MM.1S (cell line): ENCODE data around the gene C19orf38.
A peak's percentile ranks its signal among the peaks of the same experiment; 100 is the strongest.

Source experiments
- DNase-seq: peaks from one replicate; pipeline ENCODE4 v3.0.0-alpha.2; 2015
- H2AFZ ChIP-seq: fragments of 300-600 bp; sonication (generic); 2 replicates; pipeline ENCODE4 v1.6.0; 2016; ENCODE audit warnings: antibody characterized with exemption, low read length
- H3F3A ChIP-seq: fragments of 300-600 bp; sonication (generic); 2 replicates; pipeline ENCODE4 v1.6.1; 2016; ENCODE audit warnings: mild to moderate bottlenecking, antibody characterized with exemption, low read length, moderate library complexity, mixed read lengths; ENCODE audit not compliant: insufficient read depth
- H3K27ac ChIP-seq: fragments of 300-600 bp; sonication (generic); 2 replicates; pipeline ENCODE4 v1.5.1; 2016; ENCODE audit warnings: mild to moderate bottlenecking, low read length
- H3K27me3 ChIP-seq: fragments of 300-600 bp; sonication (generic); replicated peaks from 2 replicates; pipeline ENCODE4 v1.6.0; 2016; ENCODE audit warnings: low read length; ENCODE audit not compliant: insufficient read depth
- H3K36me3 ChIP-seq: fragments of 300-600 bp; sonication (generic); replicated peaks from 2 replicates; pipeline ENCODE4 v1.6.1; 2016; ENCODE audit warnings: mild to moderate bottlenecking, low read length, mixed read lengths; ENCODE audit not compliant: insufficient read depth
- H3K4me1 ChIP-seq: fragments of 300-600 bp; sonication (generic); 2 replicates; pipeline ENCODE4 v1.6.1; 2016; ENCODE audit warnings: low read length, mixed read lengths
- H3K4me2 ChIP-seq: fragments of 300-600 bp; sonication (generic); 2 replicates; pipeline ENCODE4 v1.6.0; 2016; ENCODE audit warnings: low read depth, low read length
- H3K4me3 ChIP-seq: fragments of 300-600 bp; sonication (generic); 2 replicates; pipeline ENCODE4 v1.5.1; 2016; ENCODE audit warnings: low read length, mixed read lengths
- H3K79me2 ChIP-seq: fragments of 300-600 bp; sonication (generic); 2 replicates; pipeline ENCODE4 v1.6.1; 2016; ENCODE audit warnings: mixed run types, low read length, mixed read lengths
- H3K9ac ChIP-seq: fragments of 300-600 bp; sonication (generic); 2 replicates; pipeline ENCODE4 v1.6.1; 2016; ENCODE audit warnings: low read length, mixed read lengths
- H3K9me2 ChIP-seq: fragments of 300-600 bp; sonication (generic); replicated peaks from 2 replicates; pipeline ENCODE4 v1.6.1; 2016; ENCODE audit warnings: mild to moderate bottlenecking, low read length, mixed read lengths; ENCODE audit not compliant: insufficient read depth
- H3K9me3 ChIP-seq: fragments of 300-600 bp; sonication (generic); replicated peaks from 2 replicates; pipeline ENCODE4 v1.6.1; 2016; ENCODE audit warnings: mild to moderate bottlenecking, low read length, mixed read lengths; ENCODE audit not compliant: insufficient read depth
- H4K20me1 ChIP-seq: fragments of 300-600 bp; sonication (generic); 2 replicates; pipeline ENCODE4 v1.6.1; 2016; ENCODE audit warnings: mild to moderate bottlenecking, low read length, moderate library complexity, mixed read lengths; ENCODE audit not compliant: insufficient read depth
- CTCF ChIP-seq: fragments of 300-600 bp; sonication (generic); IDR thresholded peaks from 2 replicates; pipeline ENCODE4 v1.5.1; 2016; ENCODE audit warnings: antibody characterized with exemption, low read length, mixed read lengths
- EZH2 ChIP-seq: fragments of 300-600 bp; sonication (generic); optimal IDR thresholded peaks from 2 replicates; pipeline ENCODE3; 2017; ENCODE audit warnings: low read depth, mild to moderate bottlenecking, antibody characterized with exemption, low read length, mixed read lengths
- EZH2phosphoT487 ChIP-seq: fragments of 300-600 bp; sonication (generic); IDR thresholded peaks from 2 replicates; pipeline ENCODE4 v1.6.1; 2018; ENCODE audit warnings: antibody characterized with exemption, low read length

C19orf38 gene

GRCh38 chr19:10870501-10870954 is 22.3 kb downstream of the C19orf38 start:
- H3K27ac ChIP-seq: peak overlapping the region; percentile 37; the same call in 1 of the 2 replicates

GRCh38 chr19:10870955-10871603 is 22.9 kb downstream of the C19orf38 start, which contains the start of gene CARM1:
TSS of gene CARM1 (plus strand) at chr19:10871553. CDS start at chr19:10871703, 150 bp downstream.
- Histone ChIP-seq H3K27ac (peak within 1 kb of the TSS; percentile 37; the same call in 1 of the 2 replicates), H3K4me2 (peak within 1 kb of the TSS; percentile 96), H4K20me1 (no peaks in the 10 kb centered on the region), H3K9me2 (no peaks in the 10 kb centered on the region), H3K79me2 (peaks cover 40% of the 10 kb centered on the region), H3K4me1 (peaks cover 16% of the 10 kb centered on the region), H3K36me3 (no peaks in the 10 kb centered on the region), H3K9ac (peak within 1 kb of the TSS; percentile 76; the same call in 1 of the 2 replicates), H3K27me3 (no peaks in the 10 kb centered on the region), H3K9me3 (no peaks in the 10 kb centered on the region), H3F3A (peaks cover 14% of the 10 kb centered on the region), H3K4me3 (peak within 1 kb of the TSS; percentile 80), H2AFZ (peak within 1 kb of the TSS; percentile 93)
- TF ChIP-seq CTCF (peak; percentile 35), EZH2phosphoT487 (no peak), EZH2 (no peak)
- peak; percentile 97 for DNase-seq

More at GRCh38 chr19:10870501-10870954, 22.3 kb downstream of the C19orf38 start:
- peaks cover 14% of the 10 kb centered on the region for H3F3A ChIP-seq
- H3K27me3 ChIP-seq: no peaks in the 10 kb centered on the region
- H3K79me2 ChIP-seq: peaks cover 35% of the 10 kb centered on the region
- H2AFZ ChIP-seq: peak overlapping the region; percentile 93
- H3K4me3 ChIP-seq: peak overlapping the region; percentile 66
- H3K4me1 ChIP-seq: peaks cover 16% of the 10 kb centered on the region
- H3K9ac ChIP-seq: peak overlapping the region; percentile 49; the same call in 1 of the 2 replicates
- H3K9me2 ChIP-seq: no peaks in the 10 kb centered on the region
- TF ChIP-seq CTCF (no peak), EZH2phosphoT487 (no peak), EZH2 (no peak)
- peak overlapping the region; percentile 96 for H3K4me2 ChIP-seq
- H3K36me3 ChIP-seq: no peaks in the 10 kb centered on the region
- no peaks in the 10 kb centered on the region for H4K20me1 ChIP-seq
- no peaks in the 10 kb centered on the region for H3K9me3 ChIP-seq
- DNase-seq: no peak

GRCh38 chr19:10871711-10872545 is 23.7 kb downstream of the C19orf38 start:
- Histone ChIP-seq H3K9ac (peak overlapping the region; percentile 76; the same call in 1 of the 2 replicates), H3K4me3 (peak overlapping the region; percentile 80), H3K9me3 (no peaks in the 10 kb centered on the region), H3K27me3 (no peaks in the 10 kb centered on the region), H2AFZ (peak overlapping the region; percentile 39; the same call in 1 of the 2 replicates), H3F3A (peaks cover 14% of the 10 kb centered on the region), H3K79me2 (peaks cover 49% of the 10 kb centered on the region), H3K9me2 (no peaks in the 10 kb centered on the region), H4K20me1 (no peaks in the 10 kb centered on the region), H3K27ac (no peak overlapping the region), H3K36me3 (no peaks in the 10 kb centered on the region), H3K4me2 (peak overlapping the region; percentile 68), H3K4me1 (peaks cover 16% of the 10 kb centered on the region)
- no peak for TF ChIP-seq CTCF
- peak; percentile 29 for DNase-seq
